GM19324 (cell line): ENCODE data around the gene BRF1.
A peak's percentile ranks its signal among the peaks of the same experiment; 100 is the strongest.
"Not testable (repeated sequence)": the region's sequence is repeated elsewhere in the genome, so short reads cannot be mapped to it uniquely, and the experiment has no call there.

Source experiments
- ATAC-seq: cut with Tn5 transposase; IDR thresholded peaks from one replicate; pipeline ENCODE4 v1.9.1; 2021; ENCODE audit warnings: mild to moderate bottlenecking, moderate library complexity; ENCODE audit not compliant: unreplicated experiment, low FRiP score

BRF1 gene

GRCh38 chr14:105316968-105317510 is 16.2 kb upstream of the BRF1 start:
- no peak for ATAC-seq

DNA sequence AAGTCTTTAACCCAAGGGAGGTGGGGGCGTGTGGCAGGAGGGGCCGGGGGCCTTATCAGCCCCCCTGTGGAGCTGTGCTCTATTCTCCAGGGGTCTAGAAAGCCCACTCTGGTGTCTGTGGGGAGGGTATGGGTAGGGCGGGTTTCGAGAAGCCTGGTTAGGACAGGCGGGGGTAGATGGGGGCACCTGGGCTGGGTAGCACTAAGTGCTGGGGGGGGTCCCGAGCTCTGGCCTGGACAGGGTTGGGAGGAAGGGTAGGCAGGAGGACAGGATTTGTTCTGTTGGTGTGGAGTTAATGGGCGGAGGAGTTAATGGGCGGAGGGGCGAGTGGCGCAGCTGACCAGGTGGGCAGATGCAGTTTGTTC is 15.8 kb upstream of the BRF1 start:
- no peak for ATAC-seq

DNA sequence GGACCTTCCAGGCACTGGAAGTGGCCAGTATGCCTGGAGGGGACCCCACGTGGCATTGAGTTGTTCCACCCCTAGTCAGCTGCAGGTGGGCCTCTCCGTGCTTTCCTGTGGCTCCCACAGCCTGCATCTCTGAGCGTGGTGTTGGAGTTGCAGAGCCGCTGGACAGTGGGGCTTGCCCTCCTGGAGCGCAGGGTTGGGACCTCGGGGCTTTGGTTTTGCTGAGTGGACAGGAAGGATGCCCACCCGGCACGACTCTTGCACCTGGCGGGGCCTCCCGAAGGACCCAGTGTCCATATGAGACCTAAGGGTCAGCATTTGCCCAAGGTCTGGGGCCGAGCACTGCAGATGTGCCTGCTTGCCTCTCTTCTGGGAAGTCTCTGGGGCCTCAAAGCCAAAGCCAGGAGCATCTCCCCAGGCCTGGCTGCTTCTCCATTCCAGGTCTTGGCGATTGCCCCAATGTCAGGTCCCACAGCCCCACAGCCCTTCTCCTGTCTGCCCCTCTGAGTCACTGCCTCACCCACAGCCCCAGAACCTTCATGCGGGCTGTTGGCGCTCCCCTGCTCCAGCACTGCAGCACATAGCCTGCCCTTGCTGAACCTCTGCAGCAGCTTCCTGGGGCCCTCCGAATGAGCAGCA is 15.3 kb upstream of the BRF1 start:
- ATAC-seq, result no peak

DNA sequence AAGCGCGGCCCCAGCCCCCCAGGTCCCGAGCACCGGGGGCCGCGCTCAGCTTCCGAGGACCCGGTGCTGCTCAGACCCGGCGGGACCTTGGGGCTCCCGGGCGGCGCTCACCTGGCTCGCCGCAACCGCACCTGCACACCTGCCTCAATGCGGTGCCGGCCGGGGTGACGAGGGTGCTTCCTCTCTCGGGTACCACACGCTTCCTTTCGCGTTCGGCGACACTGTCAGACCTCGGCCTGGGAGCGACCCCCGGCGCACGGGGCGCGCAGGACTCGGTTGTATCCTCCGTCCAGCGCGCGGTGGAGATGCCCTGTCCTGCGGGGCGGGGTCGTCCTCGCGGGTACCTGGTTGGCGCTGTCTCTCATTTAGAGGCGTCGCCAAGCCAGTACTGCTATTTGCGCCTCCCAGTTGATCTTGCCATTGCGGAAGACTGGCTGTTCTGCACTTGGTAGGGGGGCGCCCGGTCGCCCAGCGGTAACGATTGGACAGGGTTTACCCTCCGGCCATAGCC is 14.5 kb upstream of the BRF1 start:
- peak; percentile 12 for ATAC-seq

DNA sequence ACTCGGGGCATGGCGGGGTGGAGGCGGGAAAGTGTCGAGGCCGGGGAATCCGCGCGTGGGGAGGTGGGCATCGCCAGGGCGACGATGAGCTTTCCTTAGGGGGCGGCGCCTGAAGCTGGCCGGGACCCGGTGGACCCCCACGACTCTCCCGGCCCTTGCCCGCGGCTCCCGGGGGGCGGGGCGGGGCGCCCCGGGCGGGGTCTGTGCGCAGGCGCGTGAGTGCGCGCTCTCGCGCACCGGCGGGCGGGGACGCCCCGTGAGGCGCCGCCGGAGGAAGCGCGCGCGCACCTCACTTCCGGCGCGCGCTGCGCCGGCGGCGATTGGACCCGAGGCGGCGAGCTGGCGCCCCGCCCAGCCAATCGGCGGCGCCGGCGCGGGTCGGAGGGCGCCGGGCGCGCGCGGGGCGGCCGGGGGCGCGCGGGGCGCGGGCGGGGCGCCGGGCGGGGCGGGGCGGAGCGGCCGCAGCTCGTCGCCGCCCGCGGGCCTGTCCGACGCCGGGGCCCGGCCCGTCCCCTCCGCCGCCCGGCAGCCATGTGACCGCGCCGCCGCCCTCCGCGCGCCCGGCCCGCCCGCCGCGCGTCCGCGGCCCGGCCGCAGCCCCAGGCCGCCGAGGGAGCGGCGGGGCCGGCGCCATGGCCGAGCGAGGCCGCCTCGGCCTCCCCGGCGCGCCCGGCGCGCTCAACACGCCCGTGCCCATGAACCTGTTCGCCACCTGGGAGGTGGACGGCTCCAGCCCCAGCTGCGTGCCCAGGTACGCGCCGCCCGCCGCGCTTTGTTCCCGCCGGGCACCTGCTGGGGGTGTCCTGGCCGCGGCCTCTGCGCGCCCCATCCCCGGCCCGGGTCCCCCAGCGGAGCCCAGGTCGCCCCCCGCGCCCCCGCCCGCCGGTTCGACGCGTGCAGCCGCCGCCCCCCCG is 13.7 kb upstream of the BRF1 start, which contains the start of gene PACS2:
Gene PACS2 (plus strand): TSS at position 462 of the 914 bp plus-strand sequence. CDS start 171 bp downstream, at position 633.
- ATAC-seq, result peak; percentile 81

DNA sequence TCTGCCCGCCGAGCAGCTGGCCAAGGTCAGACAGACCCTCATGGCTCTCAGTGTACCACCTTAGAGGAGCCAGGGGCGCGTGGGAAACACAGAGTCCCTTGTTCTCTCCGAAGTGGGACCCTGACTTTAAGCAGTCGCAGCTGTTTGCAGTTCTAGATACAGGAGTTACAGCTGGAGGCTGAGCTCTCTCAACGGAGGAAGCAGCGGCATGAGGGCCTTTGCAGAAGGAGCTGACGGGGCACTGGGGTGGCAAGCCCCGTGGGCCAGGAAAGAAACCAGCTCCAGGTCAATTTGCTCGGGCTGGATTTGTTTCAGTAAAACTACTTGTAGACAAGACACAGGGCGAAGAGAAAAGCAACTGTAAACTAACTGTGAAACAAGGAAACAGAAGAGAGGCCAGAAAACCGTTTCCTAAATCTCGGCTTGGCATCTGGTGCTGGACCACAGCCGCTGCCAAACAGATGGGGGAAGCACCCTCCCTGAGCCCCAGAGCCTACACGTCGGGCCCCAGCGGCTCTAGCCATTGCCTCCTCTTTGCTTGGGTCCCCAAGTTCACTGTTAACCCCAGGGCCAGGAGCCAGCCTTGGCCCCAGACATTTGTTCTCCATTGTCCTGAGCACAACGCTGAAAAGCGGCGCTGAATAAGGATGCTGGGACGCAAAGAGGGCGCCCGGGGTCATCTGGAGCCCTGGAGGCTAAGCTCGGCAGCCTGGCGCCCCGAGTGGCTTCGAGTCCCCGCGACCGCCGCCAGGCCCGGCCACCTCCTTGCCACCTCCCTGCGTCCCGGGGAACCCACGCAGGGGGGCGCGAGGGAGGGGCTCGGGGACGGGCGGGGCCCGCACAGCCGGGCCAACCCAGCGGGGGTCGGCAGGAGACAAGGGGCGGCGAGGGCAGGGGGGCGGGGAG is 12.8 kb upstream of the BRF1 start:
- ATAC-seq, result peak; percentile 0

DNA sequence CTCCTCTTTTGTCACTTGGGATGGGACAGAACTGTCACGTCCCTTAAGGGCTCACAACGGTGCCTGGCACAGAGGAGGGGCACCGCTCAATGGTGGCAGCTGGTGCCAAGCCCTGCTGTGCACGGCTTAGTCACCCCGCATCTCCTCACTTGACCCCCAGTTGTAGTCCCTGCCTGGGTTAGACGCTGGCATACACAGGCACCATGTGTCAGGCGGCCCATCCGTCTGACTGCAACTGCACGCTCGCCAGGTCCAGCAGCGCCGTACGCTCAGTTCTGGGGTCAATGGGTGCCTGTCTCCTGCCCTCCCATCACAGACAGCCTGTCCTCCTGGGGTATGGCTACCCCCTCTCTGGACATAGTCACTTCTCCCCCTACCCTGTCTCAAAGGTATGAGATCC is 12.2 kb upstream of the BRF1 start:
- no peak for ATAC-seq

DNA sequence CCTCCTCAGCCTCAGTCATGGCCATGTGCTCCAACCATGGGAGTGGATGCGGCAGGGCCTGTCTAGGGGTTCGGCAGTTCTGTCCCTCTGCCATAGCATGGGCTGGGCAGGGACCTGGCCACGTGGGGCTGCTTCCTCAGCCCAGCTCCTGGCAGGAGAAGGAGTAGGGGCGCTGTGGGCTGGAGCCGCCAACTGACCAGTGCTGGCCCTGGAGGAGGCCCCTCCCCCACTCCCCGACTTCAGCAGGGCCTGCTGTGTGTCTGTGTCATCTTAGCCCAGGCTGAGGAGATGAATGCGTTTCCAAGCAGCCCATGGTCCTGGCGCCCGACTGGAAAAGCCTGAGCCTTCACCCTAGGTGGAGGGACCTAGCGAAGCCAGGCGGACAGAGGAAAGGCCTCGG is 11.0 kb upstream of the BRF1 start:
- ATAC-seq, result no peak

DNA sequence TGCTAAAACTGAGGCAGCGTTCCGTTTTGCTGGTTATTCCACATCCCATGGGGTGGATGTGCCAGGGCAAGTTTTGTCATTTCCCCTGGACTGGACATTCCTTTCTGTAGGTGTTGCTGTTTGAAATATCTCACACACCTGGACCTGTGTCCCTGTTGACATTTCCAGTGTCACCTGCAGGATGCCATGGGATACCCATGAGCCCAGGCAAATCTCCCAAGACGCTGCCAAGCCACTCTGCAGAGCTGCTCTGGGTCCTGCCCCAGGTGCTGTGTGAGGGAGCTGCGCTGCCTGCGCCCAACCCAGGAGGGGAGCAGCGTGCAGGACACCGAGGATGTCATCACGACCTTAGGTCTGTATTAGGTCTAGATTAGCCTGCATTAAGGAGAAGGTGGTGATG is 8.6 kb upstream of the BRF1 start:
- ATAC-seq, result no peak

DNA sequence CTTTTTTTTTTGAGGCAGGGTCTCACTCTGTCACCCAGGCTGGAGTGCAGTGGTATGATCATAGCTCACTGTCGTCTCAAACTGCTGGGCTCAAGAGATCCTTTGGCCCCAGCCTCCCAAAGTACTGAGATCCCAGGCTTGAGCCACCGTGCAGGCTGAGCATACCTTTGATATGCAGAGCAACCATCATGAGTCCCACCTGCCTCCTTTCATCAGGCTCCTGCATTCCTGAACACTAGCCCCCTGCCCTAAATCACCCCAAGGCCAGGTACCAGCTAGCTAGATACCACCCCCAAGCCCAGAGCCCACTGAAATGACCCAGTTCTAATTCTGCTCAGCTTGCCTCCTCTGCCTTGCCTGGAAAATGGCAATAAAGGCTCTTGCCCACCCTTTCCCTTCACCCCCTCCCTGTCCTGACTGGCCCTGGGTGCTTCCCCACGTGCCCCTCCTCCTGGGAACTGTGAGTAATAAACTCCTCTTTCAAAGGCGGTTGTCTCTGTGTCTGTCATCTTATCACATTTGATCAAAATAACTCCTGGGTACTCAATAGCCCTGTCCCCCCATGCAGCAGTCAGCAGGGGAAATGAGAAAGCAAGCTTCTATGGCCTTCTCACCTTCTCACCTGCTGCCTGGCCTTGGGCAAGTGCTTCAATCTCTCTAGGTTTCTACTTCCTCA is 6.4 kb upstream of the BRF1 start:
- ATAC-seq, result no peak

DNA sequence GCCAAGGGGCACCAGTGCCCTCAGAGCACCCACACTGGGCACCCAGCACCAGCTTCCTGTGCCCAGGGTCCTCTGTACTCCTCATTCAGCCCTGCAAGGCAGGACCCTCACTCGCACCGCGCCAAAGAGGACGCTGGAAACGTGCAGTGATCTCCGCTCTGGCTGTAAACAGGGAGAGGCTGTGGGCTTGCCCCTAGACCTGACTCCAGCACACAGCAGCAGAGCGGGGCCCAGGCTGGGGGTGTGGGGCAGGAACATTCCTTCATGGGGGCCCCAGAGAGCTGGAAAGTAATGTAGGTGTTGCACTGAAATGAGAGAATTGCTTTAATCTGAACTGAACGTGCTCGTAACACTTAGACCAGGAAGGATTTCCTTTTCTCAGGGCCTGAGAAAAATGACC is 5.0 kb upstream of the BRF1 start:
- ATAC-seq, result no peak

GRCh38 chr14:105305345-105305744 is 4.5 kb upstream of the BRF1 start:
- ATAC-seq, result no peak

DNA sequence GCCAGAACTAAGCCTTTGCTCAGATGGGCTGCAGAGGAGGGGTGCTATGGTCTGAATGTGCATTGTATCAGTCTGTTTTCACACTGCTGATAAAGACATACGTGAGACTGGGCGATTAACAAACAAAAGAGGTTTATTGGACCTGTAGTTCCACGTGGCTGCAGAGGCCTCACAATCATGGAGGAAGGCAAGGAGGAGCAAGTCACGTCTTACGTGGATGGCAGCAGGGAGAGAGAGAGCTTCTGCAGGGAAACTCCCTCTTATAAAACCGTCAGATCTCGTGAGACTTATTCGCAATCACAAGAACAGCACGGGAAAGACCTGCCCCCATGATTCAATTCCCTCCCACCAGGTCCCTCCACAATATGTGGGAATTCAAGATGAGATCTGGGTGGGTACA is 3.8 kb upstream of the BRF1 start:
- ATAC-seq, result no peak

DNA sequence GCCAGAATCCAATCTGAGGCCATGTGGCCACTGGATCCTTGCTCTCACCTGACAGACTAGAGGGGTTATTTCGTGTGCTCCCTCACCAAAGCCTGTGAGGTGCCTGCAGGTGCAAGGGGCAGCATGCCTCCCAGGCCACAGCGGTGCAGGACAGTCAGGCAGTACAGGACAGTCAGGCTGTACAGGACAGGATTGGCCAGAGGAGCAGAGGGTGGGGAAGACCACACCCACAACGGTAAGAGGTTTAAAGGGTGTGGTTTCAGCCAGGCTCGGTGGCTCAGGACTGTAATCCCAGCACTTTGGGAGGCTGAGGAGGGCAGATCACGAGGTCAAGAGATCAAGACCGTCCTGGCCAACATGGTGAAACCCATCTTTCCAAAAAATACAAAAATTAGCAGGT is 3.1 kb upstream of the BRF1 start:
- no peak for ATAC-seq

GRCh38 chr14:105301915-105302249 is 1.1 kb upstream of the BRF1 start:
- not testable (repeated sequence) for ATAC-seq

DNA sequence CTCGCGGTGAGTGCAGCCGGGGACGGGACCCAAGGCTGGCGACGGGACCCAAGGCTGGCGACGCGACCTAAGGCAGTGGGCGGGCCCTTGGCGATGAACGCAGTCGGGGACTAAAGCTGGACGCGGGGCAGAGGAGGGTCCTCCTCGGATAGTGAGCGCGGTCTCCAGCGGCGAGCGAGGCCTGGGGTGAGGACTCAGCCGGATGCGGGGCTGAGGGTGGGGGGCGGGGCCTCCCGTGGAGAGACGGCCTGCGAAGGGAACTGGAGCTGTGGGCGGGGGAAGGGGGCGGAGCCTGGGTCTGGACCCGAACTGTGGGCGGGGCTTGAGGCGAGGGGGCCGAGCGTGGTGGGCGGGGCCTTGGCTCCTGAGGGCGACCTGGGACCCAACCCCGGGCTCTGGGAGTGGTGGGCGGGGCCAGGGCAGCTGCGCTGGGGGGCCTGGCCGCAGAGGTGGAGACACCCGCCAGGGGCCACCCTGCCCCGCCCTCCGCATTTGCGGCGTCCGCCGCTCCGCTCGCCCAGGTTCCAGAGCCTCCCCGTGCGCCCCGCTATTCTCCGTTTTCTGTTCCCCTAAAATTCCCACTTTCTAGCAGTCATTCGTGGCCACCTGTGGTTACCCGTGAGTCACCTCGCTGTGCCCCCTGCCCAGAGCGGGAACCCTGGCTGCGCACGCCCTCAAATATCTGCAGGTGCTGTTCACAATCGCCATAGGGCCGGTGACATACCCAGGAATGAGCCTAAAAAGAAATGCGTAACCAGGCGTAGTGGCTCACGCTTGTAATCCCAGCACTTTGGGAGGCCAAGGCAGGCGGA is 508 bp upstream of the BRF1 start:
- ATAC-seq, result peak; percentile 55

GRCh38 chr14:105299654-105300541 is 903 bp downstream of the BRF1 start:
- no peak for ATAC-seq

DNA sequence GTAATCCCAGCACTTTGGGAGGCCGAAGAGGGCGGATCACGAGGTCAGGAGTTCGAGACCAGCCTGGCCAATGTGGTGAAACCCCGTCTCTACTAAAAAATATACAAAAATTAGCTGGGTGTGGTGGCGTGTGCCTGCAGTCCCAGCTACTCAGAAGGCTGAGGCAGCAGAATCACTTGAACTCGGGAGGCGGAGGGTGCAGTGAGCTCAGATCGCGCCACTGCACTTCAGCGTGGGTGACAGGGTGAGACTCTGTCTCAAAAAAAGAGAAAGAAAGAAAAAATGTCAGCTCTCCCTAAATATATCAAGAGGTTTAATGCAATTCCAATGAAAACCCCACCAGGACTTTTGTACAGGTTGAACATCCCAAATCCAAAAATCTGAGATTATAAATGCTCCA is 3.5 kb downstream of the BRF1 start:
- not testable (repeated sequence) for ATAC-seq
